Measurements from ENCODE around the gene ZSCAN29.

ZSCAN29 gene

GRCh38 chr15:43346305-43346704 lies 24.5 kb downstream of the ZSCAN29 start:
- no peak for DNase-seq

GRCh38 chr15:43330780-43331087 lies 40.1 kb downstream of the ZSCAN29 start:
- DNase-seq, result no peak

GRCh38 chr15:43329960-43330779 lies 40.7 kb downstream of the ZSCAN29 start, which contains the start of gene LCMT2:
Gene LCMT2 (minus strand): TSS chr15:43330573. CDS start chr15:43330489, 84 bp downstream.
- DNase-seq, result peak; percentile 90

DNA sequence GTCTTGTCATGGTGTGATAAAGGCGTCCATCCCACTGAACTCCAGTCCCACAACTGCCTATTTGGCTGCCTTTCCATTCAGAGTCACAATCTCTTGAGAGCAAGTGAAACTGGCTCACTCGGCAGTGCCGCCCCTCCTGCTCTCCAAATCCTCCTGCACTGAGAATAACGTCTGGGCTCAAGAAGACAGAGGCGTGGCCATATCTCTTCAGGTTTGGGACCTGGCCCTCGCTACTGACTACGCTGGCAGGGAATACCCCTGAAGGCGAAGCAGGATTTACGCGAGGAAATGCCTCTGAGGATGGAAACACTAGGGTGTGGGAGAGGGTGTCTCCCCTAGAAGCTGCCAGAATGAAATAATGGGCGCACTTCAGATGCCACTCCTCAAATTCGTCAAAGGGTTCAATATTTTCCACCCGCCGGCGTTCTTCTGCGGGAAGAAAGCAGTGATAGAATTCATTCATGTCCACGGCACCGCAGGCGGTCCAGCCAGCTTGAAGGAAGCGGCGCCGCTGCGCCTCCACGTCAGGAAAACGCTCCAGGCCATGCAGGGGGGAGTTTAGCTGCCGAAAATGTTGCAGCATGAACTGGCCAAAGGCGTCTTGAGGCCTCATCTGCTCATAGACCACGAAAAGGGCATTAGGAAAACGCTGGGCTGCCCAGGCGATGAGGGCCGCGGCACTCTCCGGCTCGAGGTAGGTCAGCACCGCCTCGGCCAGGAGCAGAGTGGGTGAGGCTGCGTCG lies 41.5 kb downstream of the ZSCAN29 start:
- DNase-seq, result peak; percentile 13

- DNase-seq, result no peak
Observed at GRCh38 chr15:43325039-43325684, 45.7 kb downstream of the ZSCAN29 start.

DNA sequence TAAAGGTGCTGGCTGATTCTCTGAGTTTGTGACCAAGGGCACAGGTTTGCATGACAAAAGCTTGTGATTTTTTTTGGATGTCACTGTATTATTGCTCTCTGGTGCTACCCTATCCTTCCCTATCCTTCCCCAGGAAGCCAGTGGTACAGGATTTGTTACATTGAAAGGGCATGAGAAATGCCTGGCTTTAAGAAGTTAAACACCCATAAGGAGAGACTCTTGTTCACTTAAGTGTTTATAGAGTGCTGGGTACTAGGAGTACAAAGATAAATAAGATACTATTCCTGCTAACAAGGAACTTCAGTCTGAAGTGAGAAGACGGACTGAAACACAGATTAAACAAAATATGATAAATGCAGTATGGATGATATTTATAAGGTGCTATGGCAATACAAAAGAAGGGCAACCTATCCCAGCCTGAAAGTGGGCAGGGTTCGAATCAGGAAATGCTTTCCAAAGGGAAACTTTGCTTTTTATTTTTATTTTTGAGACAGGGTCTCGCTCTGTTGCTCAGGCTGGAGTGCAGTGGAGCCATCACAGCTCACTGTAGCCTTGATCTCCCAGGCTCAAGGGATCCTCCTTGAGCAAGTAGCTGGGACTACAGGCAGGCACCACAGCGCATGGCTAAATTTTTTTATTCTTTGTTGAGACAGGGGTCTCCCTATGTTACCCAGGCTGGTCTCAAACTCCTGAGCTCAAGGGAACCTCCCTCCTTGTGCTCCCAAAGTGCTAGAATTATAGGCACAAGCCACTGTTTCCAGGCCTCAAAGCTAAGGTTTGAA lies 51.7 kb downstream of the ZSCAN29 start:
- no peak for DNase-seq

GRCh38 chr15:43317566-43318184 lies 53.2 kb downstream of the ZSCAN29 start:
- no peak for DNase-seq

- no peak for DNase-seq
Observed at GRCh38 chr15:43316971-43317346, 53.9 kb downstream of the ZSCAN29 start.

DNA sequence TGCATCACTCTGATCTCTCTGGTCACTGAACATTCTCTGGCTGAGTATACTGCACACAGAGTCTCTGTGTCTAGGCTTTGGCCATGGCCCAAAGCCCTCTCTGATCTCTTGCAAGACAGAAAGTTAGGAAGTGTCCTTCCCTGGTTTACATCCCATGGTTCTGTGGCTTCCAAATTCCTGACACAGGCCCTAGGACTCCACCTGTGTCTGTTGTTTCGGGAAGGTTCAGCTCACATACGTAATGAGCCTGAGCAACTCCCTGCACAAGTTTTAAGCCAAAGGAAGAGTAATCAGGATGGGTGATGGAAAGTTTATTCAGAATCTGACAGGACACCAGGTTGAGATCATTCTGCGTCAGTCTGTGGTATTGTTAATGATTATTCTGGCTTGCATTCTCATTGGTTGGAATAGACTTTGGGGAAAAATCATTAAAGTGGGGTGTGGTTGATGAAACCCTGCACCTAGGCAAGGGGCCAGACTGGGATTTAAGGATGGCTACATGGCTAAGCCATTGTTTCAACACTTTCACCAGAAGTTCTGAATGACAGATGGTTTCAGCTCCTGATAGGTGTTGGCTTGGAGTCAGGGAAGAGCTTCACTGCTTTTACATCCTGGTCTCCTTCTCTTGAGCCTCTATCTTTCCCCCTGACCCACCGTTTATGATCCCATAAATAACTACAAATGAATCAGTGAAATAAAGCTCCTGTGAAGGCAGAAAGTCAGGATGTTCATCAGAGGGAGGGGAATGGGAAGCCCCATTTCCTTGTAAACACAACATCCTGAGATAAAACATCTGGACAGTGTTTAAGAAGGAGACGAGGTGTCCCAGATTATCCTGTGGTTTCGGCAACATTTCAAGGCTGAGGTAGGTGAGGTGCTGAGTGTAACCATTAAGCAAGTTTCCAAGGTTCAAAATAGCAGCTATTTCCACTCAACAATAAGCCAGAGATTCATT lies 54.5 kb downstream of the ZSCAN29 start:
- no peak for DNase-seq

- DNase-seq, result no peak
Observed at GRCh38 chr15:43314171-43314570, 56.7 kb downstream of the ZSCAN29 start.

GRCh38 chr15:43312378-43312777 lies 58.5 kb downstream of the ZSCAN29 start:
- no peak for DNase-seq

All from activated naive CD4-positive, alpha-beta T cell treated with anti-CD3 and anti-CD28 coated beads, Interleukin-2, amount 50 U/mL, for 16 hours (primary cell).